Right lobe of liver (tissue), 6 donors: ENCODE results near the gene BOC. TPM values are rescaled to one million over a fixed set of nuclear protein-coding genes. Genes with fewer than 3 reads are reported as not detected.

ENCODE experiments used
- ATAC-seq, 4 donors: fragments of 200-7000 bp; cut with Tn5 transposase; one replicate each; pipeline ENCODE4 v1.9.1; 2020; ENCODE audit warnings: mild to moderate bottlenecking in 4 of 4, moderate library complexity in 4 of 4
- DNase-seq, 3 donors: peaks; one replicate each; pipeline ENCODE4 v3.0.0-alpha.2; 2020
- H3K27ac ChIP-seq, 3 donors: fragments of 200-600 bp; one replicate each; pipeline ENCODE4 v1.8.0; 2022
- H3K27me3 ChIP-seq, 2 donors: fragments of 200-600 bp; one replicate each; pipeline ENCODE4 v1.8.0; 2022
- H3K36me3 ChIP-seq, 4 donors: fragments of 200-600 bp; sonication (generic) in 1 of 4; one replicate each; pipeline versions ENCODE4 v1.5.1 to v1.8.0; 2017 to 2022; ENCODE audit warnings: control low read depth in 1 of 4
- H3K4me1 ChIP-seq, 4 donors: fragments of 200-600 bp; sonication (generic) in 1 of 4; one replicate each; pipeline versions ENCODE4 v1.5.1 to v1.8.0; 2017 to 2022; ENCODE audit warnings: control low read depth in 1 of 4
- H3K4me3 ChIP-seq, 3 donors: fragments of 200-600 bp; one replicate each; pipeline ENCODE4 v1.8.0; 2022
- H3K9me3 ChIP-seq, 4 donors: fragments of 200-600 bp; sonication (generic) in 1 of 4; one replicate each; pipeline versions ENCODE4 v1.5.1 to v1.8.0; 2017 to 2022; ENCODE audit warnings: control low read depth in 1 of 4
- CTCF ChIP-seq, 4 donors: fragments of 200-600 bp in 3 of 4; fragments of 450-650 bp in 1 of 4; IDR thresholded peaks; one replicate each; pipeline versions ENCODE4 v1.5.1 to v1.8.0; 2016 to 2022; ENCODE audit warnings: antibody characterized with exemption in 4 of 4, mild to moderate bottlenecking in 2 of 4
- POLR2A ChIP-seq: fragments of 450-650 bp; IDR thresholded peaks from one replicate; pipeline ENCODE4 v1.6.1; 2017; ENCODE audit warnings: antibody characterized with exemption, mild to moderate bottlenecking
- whole genome bisulfite sequencing: methylation state at CpG from one replicate; pipeline ENCODE4 v1.1.6; 2018; ENCODE audit warnings: low coverage, low lambda C conversion rate; ENCODE audit not compliant: insufficient coverage; ENCODE audit errors: missing lambda C conversion rate; 5-methylcytosine and 5-hydroxymethylcytosine counted together
- intact Hi-C, 2 donors: fragments of 100-400 bp; cut with DNase I; formaldehyde crosslinking; loops; one replicate each; pipeline versions ENCODE4 v1.11.2 to v1.14.1; 2022
- total RNA-seq, 6 experiments: library from RNA; depleted of rRNA in 2 of 6; stranded (reverse); fragments of >200 nt in 2 of 6; fragmentation: NEBNext Ultra II Directional in 3 of 6; extraction: Animal tissue kit (Norgen Biotek cat#: 25700) in 3 of 6; gene quantifications; one replicate each; pipeline versions ENCODE4 v1.1.0 to v1.2.4, GENCODE V29; 2016 to 2023
- donor health status: DM: no; HTN: yes; CAD: no.
- donor health status: DM: no; HTN: no; CAD: no.
- donor health status: DM: no; HTN: no; CAD: no.
- donor health status: DM: no; HTN: yes; CAD: no.
- donor health status: DM: no; HTN: yes; CAD: no.

Gene BOC
- total RNA-seq, 6 experiments from 2014 or later, result 0.22 to 0.86 (median 0.49) TPM

GRCh38 chr3:113288881-113289280, 77.5 kb downstream of the BOC start:
- Histone ChIP-seq H3K4me1 (peaks cover 0 to 13% (median 0%) of the 10 kb centered on the region in 4 donors), H3K9me3 (no peaks in the 10 kb centered on the region), H3K4me3 (no peak overlapping the region), H3K36me3 (no peaks in the 10 kb centered on the region), H3K27me3 (no peaks in the 10 kb centered on the region), H3K27ac (no peak overlapping the region)
- 100% methylated on average over 2 of the region's 3 CpGs for WGBS
- intact Hi-C loops, result loop anchor here (5.0 to 10.0 kb wide), 2 partner anchors 144 to 237 kb away; no protein-coding TSS in a partner anchor
- DNase-seq (no peak), ATAC-seq (no peak)
- TF ChIP-seq POLR2A, result no peak
- no peak for TF ChIP-seq CTCF (IDR thresholded peaks at IDR 0.05)

- no peaks in the 10 kb centered on the region for H3K36me3 ChIP-seq
- intact Hi-C loops, result no loop called here
- DNase-seq (no peak), ATAC-seq (peak in 1 of 4 donors; percentile 28)
- H3K27me3 ChIP-seq, result no peaks in the 10 kb centered on the region
- peaks cover 0 to 13% (median 0%) of the 10 kb centered on the region in 4 donors for H3K4me1 ChIP-seq
- H3K9me3 ChIP-seq, result no peaks in the 10 kb centered on the region
- H3K27ac ChIP-seq, result no peak overlapping the region
- TF ChIP-seq CTCF (IDR thresholded peaks at IDR 0.05) (no peak), POLR2A (no peak)
- no peak overlapping the region for H3K4me3 ChIP-seq
- 51% methylated on average over 2 of the region's 6 CpGs for WGBS
Measured at GRCh38 chr3:113291572-113291971, 80.2 kb downstream of the BOC start.

GRCh38 chr3:113292933-113293332, 81.6 kb downstream of the BOC start:
- ATAC-seq (no peak), DNase-seq (no peak)
- H3K4me3 ChIP-seq, result no peak overlapping the region
- TF ChIP-seq POLR2A, result no peak
- TF ChIP-seq CTCF (IDR thresholded peaks at IDR 0.05), result no peak
- no peak overlapping the region for H3K27ac ChIP-seq
- 85% methylated on average over 1 of the region's 2 CpGs for whole genome bisulfite sequencing
- intact Hi-C loops, result no loop called here
- no peaks in the 10 kb centered on the region for H3K9me3 ChIP-seq
- H3K4me1 ChIP-seq, result peaks cover 0 to under 1% (median 0%) of the 10 kb centered on the region in 4 donors
- no peaks in the 10 kb centered on the region for H3K36me3 ChIP-seq
- H3K27me3 ChIP-seq, result no peaks in the 10 kb centered on the region

- 29% methylated on average over 1 of the region's 1 CpG for WGBS
- Histone ChIP-seq H3K36me3 (no peaks in the 10 kb centered on the region), H3K9me3 (no peaks in the 10 kb centered on the region), H3K4me3 (no peak overlapping the region), H3K4me1 (no peaks in the 10 kb centered on the region), H3K27me3 (no peaks in the 10 kb centered on the region), H3K27ac (no peak overlapping the region)
- DNase-seq (no peak), ATAC-seq (no peak)
- intact Hi-C loops, result no loop called here
- TF ChIP-seq CTCF (IDR thresholded peaks at IDR 0.05) (no peak), POLR2A (no peak)
Measured at GRCh38 chr3:113293348-113293747, 82.0 kb downstream of the BOC start.

- no peaks in the 10 kb centered on the region for H3K27me3 ChIP-seq
- no peak for DNase-seq
- intact Hi-C loops, result no loop called here
- H3K4me1 ChIP-seq, result no peaks in the 10 kb centered on the region
- TF ChIP-seq POLR2A (no peak), CTCF (IDR thresholded peaks at IDR 0.05) (no peak)
- ATAC-seq, result no peak
- H3K27ac ChIP-seq, result no peak overlapping the region
- H3K4me3 ChIP-seq, result no peak overlapping the region
- no peaks in the 10 kb centered on the region for H3K9me3 ChIP-seq
- no peaks in the 10 kb centered on the region for H3K36me3 ChIP-seq
Measured at GRCh38 chr3:113295463-113295862, 84.1 kb downstream of the BOC start.
